NOMO-1 treated with DMSO at 0.1 percent for 48 hours (cell line): Measurements from ENCODE around the gene CHN2.
A peak's percentile ranks its signal among the peaks of the same experiment; 100 is the strongest.

Experiments used
- DNase-seq: peaks from one replicate; lab custom pipeline; 2025; ENCODE audit not compliant: unreplicated experiment; lab: John Stamatoyannopoulos, UW

CHN2 gene

DNA sequence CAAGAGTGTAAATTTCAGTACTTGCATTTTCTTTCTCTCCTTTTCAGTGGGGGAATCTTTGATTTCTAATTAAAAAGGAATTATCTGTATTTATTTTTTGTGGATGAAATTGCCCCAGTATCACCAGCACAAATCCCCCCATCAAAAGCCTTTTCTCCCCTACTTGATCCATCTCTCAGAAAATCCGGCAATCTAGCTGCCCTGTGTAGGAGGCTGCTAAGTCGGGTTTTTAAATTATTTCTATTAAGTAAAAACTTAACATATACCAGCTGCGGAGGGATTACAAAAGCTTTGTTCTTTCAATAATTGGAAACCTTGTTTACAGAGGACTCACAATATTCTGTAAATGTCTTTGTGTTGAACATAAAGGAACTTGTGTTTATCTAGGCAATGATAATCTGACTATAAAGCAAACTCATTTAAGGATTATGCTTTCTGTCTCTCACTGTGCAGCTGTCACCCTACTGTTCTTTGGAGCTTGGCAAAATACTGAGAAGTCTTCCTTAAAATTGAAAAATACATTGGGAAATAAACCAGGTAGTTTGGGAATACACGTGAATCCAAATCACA, 191.7 kb downstream of the CHN2 start:
- DNase-seq = no peak

DNA sequence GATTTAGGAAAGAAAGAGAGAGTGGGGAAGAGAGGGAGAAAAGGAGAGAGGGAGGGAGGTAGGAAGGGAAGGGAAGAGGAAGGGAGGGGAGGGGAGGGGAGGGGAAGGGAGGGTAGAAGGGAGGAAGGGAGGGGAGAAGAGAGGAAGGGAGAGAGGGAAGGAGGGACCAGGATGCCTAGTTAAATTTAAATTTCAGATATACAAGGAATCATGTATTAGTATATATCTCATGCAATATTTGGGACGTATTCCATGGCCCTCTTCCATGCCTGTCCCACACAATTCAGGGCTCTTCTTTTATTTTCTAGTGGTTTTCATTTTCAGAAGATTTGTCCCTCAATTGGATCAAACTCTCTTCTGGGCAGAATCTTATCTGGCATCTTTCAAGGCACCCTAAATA, 196.7 kb downstream of the CHN2 start:
- DNase-seq = no peak

DNA sequence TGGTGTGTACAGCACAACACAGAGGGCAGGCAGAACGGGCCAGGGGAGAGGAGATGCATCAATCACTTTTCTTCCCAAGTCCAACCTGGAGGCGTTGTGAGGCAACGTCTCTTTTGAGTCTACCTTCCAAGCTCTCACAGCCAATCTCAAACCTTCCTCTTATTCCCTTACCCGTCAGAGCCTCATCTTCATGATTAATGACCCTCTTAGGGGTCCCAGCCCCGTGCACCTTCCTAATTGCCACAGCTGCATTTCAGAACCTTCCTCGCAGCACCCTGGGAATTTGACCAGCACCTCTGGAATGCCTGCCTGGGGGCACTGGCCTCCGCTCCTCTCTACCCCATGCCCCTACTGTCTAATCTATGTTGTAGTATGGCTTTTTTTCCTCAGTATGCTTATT, 199.7 kb downstream of the CHN2 start:
- no peak for DNase-seq

DNA sequence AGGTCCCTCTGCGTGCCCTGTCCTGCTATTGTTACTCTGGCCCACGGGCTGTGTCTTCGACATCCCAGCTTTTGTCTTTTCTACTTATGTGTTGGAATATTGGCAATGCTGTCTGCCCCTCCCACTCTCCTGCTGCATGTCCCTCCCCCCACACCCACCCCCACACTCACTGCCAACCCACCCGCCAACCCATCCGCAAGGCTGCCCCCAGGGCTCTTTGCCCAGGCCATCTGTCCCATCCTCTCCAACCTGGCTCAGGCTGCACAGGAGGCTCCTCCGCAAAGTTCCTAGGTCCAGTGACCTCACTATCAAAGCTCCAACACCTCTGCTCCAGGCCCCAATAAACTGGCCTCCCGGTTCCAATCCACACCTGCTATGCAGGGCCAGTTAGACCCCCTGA, 202.0 kb downstream of the CHN2 start:
- no peak for DNase-seq

DNA sequence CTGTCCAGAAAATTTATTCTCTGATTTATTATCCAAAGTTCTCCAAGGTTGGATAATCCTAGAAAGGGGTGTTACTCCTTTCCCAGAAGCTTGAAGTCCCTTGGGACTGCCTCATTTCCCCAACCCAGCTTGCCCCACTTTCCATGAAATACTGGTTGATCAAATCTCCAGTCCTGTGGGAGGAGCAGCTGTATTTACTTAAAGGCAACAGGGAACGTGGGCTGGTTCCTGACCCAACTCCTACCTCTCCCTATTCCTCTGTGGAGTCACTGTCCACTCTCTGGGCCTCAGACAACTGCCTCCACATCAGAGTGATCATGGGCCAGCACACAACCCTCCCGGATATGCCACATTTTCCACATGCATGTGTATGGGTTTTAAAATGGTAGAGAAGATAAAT, 202.8 kb downstream of the CHN2 start:
- DNase-seq = no peak

DNA sequence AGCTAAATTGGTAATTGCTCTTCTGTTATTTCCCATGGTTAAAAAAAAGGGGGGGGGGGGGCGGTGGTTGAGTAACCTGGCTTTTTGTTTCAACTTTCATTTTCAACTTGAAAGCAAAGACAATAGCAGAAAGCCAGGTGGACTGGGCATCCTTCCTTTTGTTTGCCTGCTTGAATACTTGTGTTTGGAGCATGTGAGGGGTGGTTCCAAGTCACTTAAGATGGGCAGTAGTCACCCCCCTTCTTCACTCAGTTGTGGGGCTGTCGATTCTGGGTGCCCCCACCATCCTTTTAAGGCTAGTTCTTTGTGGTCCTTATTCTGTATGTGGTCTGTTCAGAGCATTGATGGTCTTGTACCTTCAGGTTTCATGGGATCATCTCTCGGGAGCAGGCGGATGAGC, 203.4 kb downstream of the CHN2 start:
- DNase-seq = no peak

DNA sequence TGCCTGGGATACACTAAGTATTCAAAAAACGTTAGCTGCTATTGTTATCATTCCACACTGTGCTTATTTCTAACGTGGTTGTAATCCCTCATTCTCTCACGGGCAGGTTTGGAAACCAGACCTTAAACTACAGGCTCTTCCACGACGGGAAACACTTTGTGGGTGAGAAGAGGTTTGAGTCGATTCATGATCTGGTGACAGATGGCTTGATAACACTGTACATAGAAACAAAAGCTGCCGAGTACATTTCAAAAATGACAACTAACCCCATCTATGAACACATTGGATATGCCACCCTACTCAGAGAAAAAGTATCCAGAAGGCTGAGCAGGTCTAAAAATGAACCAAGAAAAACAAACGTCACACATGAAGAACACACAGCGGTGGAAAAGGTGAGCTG, 205.9 kb downstream of the CHN2 start:
- no peak for DNase-seq

DNA sequence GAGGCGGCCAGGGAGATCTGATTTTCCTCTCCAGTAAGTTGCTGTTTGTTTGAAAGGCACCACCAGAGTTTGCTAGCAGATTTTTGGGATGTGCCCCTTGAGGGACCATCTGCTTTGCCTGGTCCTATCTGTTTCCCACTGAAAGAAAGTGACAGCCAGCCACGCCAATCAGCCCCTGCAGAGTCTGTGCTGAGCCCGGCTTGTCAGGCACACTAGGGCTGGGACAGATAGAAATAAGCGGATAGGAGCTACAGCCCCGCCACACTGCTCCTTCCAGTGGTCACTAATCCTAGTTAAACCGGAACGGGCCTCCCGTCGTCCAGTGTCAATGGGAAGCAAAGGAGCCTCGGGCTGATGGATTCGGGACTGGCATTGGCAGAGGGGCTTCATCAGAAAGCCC, 207.2 kb downstream of the CHN2 start:
- no peak for DNase-seq

DNA sequence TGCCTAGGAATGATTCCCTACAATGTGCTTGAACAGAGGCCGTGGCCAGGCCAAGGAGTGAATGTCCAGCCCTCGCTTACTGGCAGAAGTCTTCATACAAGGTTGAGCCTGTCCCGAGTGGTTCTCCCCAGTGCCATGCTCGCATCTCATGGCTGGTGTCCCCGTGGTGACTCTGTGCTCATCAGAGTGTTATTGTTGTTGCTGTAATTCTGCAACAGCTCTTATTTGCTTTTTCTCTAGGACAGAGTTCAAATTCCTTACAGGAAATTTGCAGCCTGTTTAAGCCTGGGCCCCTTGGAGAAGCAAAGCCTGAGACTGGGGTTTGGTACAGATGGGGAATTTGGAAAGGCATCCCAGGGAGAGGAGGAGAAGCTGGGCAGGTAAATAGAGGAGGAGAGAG, 211.3 kb downstream of the CHN2 start:
- no peak for DNase-seq

DNA sequence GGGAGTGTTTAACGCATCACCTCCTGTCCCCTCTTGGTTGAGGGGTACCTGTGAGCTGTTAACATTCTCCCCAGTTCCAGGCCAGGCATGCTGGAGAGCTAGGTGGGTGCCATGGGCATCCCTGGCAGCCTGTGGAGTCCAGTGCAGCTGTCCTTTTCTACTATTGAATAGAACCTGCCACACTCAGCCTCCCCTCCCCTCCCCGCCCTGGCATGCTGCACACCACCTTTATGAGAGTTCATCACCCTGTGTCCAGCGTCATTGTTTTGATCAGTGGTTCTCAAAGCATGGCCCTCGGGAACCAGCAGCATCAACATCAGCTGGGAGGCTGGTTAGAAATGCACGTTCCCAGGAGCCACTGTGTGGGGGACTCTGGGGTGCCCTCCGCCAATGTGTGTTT, 211.8 kb downstream of the CHN2 start:
- no peak for DNase-seq

DNA sequence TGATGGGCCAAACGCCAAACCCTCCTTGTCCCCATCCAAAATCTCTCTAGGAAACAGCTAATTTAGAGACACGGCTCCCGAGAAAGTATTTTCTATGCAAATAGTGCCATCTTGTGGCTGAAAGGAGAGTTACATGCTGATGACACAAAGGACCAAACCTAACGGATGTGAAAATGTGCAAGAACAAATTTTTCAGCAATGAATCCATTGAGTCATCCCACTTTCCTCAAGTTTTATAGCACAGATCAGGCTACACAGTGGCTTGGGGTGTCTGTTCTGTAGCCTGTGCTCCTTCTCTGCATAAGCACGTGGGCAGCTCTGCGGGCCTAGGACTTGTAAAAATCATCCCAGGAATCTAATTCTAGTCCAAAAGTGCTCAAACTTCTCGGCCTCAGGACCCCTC, 214.3 kb downstream of the CHN2 start:
- DNase-seq = peak; percentile 54

DNA sequence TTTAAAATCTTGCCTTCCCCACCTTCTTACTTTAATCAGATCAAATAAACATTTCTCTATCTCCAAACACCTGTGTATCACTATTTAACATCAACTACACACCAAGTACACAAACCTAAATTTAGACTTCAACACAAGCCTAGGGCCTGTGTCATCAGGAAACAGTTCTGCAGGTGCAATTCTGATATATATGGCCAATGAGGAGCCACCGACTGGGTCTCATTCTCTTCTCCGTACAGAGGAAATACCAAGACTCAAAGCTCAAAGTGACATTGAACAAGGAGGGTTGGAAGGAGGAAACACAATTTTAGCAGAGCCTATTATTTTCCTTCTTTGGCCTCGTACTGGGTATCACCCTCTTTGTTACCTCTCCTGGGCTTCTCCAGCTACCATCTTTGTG, 216.4 kb downstream of the CHN2 start:
- no peak for DNase-seq

DNA sequence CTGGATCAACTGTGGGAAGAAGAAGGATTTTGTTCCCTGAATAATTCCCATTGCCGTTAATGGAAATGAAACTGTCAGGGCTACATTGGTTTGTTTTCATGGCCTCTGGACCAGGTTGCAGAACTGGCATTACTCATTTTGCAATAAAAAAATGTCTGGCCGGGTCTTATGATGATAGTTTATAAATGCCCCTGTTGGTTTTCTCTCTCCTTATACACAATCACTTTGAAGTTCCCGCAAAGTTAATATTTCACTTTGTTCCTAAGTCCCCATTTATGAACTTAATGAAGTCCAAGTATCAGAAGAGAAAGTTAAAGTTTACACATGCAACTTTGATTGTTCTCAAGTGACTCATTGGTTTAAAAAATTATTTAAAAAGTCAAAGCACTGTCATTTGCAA, 218.3 kb downstream of the CHN2 start:
- no peak for DNase-seq

DNA sequence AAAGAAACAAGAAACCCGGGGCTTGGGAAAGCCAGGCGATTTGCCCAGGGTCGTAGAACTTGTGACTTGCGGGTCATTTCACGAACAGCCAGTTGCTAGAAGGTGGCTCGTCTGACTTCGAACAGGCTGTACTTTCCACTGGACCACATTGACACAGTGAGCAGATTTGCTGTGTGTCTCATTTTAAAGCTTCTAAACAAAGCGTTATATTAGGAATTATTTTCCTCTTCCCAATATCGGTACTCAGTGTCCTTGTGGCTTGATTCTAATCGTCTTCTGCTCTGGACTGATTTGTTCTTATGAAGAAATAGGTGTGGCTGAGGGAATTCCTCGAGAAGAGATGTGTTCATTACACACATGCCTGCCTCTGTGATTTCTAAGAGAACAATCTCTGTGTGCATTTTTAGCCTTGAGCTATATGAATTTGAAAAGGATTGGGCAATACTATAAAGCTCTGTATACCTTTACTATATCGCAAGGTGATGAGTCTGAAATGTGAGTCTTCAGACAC, 219.1 kb downstream of the CHN2 start:
- DNase-seq = no peak

DNA sequence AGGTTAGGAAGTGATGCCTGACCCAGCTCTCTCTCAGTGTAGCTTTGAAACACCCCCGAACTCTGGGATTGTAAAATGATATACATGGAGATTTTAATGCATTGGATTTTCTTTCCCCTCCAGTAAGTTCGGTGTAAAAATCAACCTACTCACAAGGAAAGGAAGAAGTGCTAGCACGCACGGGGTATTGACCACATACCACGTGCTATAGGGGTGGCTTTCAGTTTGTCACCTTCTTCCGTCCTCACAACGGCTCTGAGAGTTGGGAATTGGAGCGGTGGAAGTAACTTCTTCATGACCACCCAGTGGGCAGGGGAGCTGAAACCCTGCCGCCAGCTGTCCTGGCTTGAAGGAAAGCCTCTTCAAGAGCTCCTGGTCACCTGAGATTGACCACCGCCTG, 219.6 kb downstream of the CHN2 start:
- DNase-seq = no peak

DNA sequence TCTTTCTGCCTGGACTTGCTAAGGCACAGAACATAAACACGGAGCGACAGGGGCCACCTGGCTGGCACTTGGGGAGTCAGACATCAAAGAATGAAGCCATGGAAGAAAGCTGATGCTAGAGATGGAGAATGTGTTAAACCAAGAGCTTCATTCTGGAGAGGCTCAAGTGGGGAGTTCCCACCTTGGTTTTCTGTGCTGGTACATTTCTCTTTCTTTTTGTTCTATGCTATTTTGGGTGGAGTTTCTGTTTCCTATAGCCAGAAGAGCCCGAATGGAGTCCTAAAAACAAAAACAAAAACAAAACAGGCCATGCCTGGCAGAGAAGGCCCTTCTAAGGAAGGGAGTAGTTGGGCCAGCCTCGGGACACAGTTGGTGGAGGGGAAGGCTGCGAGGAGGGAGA, 220.6 kb downstream of the CHN2 start:
- no peak for DNase-seq

DNA sequence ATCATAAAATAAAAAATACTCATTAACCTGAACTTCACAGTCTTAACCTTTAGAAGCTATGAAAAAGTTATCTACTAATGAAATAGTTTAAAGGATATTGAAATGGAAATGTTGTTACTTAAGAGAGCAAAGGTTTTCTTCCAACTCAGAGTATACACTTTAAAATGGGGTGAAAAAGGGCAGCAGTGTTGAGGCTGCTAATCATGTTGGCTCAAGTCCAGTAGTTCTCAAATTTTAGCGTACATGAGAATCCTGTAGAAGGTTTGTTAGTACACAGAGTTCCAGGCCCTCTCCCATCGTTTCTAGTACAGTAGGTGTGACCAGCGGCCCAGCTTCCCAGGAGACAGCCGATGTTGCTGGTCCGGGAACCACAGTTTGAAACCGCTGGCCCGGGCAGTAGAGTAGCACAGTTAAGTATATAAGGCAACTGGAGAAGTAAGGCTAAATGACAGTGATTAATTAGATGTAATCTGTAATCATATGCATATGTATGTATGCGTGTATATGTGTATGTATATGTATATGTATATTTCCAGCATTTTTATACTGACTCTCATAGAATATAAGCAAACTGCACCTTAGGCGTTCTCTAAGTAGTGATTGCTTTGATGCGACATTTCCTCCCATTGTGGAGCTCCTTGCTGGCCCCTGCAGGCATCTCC, 221.8 kb downstream of the CHN2 start:
- no peak for DNase-seq

DNA sequence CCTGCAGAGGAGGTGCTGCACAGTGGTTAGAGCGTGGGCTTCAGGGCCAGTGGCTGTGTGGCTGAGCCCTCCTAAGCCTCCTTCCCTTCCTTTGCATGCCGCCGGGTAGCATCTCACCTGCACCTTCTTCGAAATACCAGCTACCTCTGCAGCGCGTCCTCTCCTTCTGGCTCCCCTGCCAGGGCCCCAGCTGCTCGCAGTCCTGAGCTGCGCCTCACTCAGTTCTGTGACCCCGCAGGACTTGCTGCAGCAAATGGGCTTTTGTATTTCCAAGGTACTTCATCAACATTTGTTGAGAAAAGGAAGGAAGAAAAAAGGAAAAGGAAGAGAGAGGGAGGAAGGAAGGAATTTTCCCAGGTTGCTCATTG, 222.3 kb downstream of the CHN2 start:
- DNase-seq = no peak

DNA sequence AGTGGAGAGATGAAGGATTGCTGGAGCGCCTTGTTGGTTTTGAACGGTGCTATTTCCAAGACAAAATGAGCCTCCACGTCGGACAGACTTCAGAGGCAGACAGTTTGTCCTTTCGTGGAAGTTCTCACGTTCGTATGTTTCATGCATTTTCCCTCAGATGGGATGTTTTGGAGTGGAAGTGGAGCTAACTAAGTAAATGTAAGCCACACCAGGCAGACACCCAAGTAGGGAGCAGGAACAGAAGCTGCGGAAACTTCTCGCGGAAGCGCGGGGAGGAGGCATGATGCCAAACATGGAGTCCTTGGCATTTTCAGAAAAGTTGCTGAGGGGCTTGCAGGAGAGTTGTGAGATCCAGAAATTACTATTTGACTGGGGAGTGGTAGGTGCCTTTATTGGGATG, 223.5 kb downstream of the CHN2 start:
- no peak for DNase-seq

DNA sequence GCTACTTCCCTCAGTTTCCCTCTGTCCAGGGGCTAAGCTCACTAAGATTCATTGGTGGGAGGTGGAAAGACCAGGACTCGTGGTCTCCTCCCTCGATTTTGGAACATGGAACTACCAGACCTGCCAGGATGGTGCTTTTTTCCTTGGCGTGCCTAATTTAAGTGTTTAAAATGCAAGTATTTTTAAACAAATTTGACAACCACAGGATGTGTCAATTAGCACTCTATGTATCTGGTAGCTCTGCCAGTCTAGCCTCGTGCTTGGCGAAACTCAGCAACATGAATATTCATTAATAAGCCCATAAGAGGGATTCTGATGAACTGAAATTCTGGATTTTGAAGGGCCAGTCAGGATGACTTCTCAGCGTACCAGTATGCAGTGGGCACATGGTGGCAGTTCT, 224.1 kb downstream of the CHN2 start:
- no peak for DNase-seq

DNA sequence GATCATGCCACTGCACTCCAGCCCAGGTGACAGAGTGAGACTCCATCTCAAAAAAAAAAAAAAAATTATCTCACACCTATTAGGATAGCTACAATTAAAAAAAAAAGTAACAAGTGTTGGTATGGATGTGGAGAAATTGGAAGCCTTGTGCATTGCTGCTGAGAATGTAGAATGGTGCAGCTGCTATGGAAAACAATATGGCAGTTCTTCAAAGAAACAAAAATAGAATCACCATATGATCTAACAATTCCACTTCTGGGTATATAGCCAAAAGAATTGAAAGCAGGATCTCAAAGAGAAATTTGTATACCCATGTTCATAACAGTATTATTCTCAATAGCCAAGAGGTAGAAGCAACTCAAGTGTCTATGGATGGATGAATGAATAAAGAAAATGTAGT, 225.4 kb downstream of the CHN2 start:
- DNase-seq = no peak

DNA sequence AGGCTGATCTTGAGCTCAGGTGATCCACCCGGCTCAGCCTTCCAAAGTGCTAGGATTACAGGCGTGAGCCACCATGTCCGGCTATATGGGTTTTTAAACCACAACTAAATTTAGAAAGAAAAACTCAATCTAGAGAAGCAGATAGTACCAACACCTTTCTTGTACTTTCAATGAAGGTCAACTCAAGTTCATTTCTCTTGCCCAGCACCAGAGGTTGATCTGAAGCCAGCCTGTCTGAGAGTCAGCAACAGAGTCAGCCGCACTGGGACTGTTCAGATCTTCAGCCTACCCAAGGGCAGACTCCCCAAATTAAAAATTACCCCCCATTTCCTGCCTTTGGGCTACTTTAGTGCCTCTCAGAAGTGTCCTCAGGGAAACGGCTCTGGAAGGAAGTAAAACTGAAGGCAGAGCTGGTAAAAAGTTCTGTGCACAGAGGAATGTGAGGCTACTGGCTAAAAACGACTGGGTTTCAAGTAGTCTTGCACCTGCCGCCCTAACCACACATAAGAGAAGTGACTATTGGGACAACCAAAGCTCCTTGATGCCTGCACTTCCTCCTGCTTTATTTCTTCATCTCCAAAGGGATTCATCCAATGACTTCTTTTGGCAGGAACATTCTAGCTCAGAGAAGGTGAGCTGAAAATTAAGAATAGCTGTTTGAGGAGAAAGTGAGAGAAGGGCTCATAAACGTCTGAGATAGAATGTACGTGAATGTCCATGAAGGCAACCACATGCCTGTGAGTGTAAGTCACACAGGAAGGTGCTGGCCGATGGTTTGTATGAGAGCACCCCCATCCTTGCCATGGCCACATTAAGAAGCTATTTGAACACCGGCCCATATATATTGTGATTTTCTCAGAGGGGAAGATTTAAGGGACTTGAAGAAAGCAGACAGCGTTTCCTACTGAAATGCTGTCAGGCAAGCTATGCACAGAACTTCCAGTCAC, 226.7 kb downstream of the CHN2 start:
- no peak for DNase-seq
